CD4-positive, alpha-beta memory T cell (primary cell): ENCODE results near the gene MON1A. TPM values are rescaled to one million over a fixed set of nuclear protein-coding genes. Genes with fewer than 3 reads are reported as not detected.
"Not testable (repeated sequence)": the region's sequence is repeated elsewhere in the genome, so short reads cannot be mapped to it uniquely, and the experiment has no call there.

Experiments used
- CTCF ChIA-PET: fragments of 350-600 bp; sonication (Branson Sonifier 250); formaldehyde crosslinking; loops from one replicate; lab custom pipeline; 2021; ENCODE audit warnings: inconsistent platforms; ENCODE audit not compliant: partially characterized antibody; lab: Charles Lee
- POLR2A ChIA-PET: fragments of 350-600 bp; sonication (Branson Sonifier 250); formaldehyde crosslinking; loops from one replicate; lab custom pipeline; 2021; ENCODE audit not compliant: partially characterized antibody; lab: Charles Lee
- DNase-seq, 5 donors: peaks; one replicate each; pipeline versions ENCODE4 v3.0.0 to v3.0.0-alpha.2; 2020 to 2022; ENCODE audit warnings: mixed read lengths in 1 of 5
- H3K27ac ChIP-seq: one replicate; pipeline ENCODE4 v1.7.0; 2013; ENCODE audit warnings: low read depth, low read length
- H3K27me3 ChIP-seq: 2 replicates; pipeline ENCODE4 v1.7.0; 2013; ENCODE audit warnings: mild to moderate bottlenecking, low read length, moderate library complexity; ENCODE audit not compliant: insufficient read depth
- H3K36me3 ChIP-seq: 2 replicates; pipeline ENCODE4 v1.7.0; 2013; ENCODE audit warnings: mild to moderate bottlenecking, low read length, moderate library complexity; ENCODE audit not compliant: insufficient read depth
- H3K4me1 ChIP-seq: 2 replicates; pipeline ENCODE4 v1.7.0; 2013; ENCODE audit warnings: mild to moderate bottlenecking, low read length, moderate library complexity; ENCODE audit not compliant: insufficient read depth
- H3K4me3 ChIP-seq, 2 donors: one replicate each; pipeline ENCODE4 v1.7.0; 2013; ENCODE audit warnings: low read length in 2 of 2, mild to moderate bottlenecking in 1 of 2
- H3K9me3 ChIP-seq, 2 donors: one replicate each; pipeline ENCODE4 v1.7.0; 2013; ENCODE audit warnings: low read length in 2 of 2, control low read depth in 1 of 2; ENCODE audit not compliant: control insufficient read depth in 1 of 2
- H3K27ac Mint-ChIP-seq, 7 donors: one replicate each; pipeline ENCODE4 v1.8.0; 2020 to 2021; ENCODE audit warnings: mixed read lengths in 7 of 7, mild to moderate bottlenecking in 6 of 7, inconsistent platforms in 3 of 7, moderate library complexity in 3 of 7
- H3K27me3 Mint-ChIP-seq, 2 donors: one replicate each; pipeline ENCODE4 v1.8.0; 2020 to 2021; ENCODE audit warnings: mixed read lengths in 2 of 2
- H3K36me3 Mint-ChIP-seq, 2 donors: one replicate each; pipeline ENCODE4 v1.8.0; 2020 to 2021; ENCODE audit warnings: mixed read lengths in 2 of 2, inconsistent platforms in 1 of 2, mild to moderate bottlenecking in 1 of 2
- H3K4me1 Mint-ChIP-seq, 4 donors: one replicate each; pipeline ENCODE4 v1.8.0; 2020 to 2021; ENCODE audit warnings: mixed read lengths in 4 of 4, mild to moderate bottlenecking in 1 of 4
- H3K4me3 Mint-ChIP-seq, 8 donors: one replicate each; pipeline ENCODE4 v1.8.0; 2020 to 2021; ENCODE audit warnings: mixed read lengths in 8 of 8, mild to moderate bottlenecking in 7 of 8, moderate library complexity in 6 of 8, inconsistent platforms in 3 of 8
- H3K9me3 Mint-ChIP-seq, 8 donors: one replicate each; pipeline ENCODE4 v1.8.0; 2020 to 2021; ENCODE audit warnings: mixed read lengths in 8 of 8, mild to moderate bottlenecking in 5 of 8, inconsistent platforms in 3 of 8, moderate library complexity in 1 of 8
- intact Hi-C: fragments of 100-400 bp; cut with micrococcal nuclease; formaldehyde crosslinking; loops from one replicate; pipeline ENCODE4 v1.15.1; 2023
- polyA plus RNA-seq, 2 donors: library from polyadenylated mRNA; unstranded; fragments of 300-500 nt; fragmentation: Illumina TruSeq; gene quantifications; one replicate each; pipeline ENCODE4 v1.2.3, GENCODE V29; 2021
- total RNA-seq, 2 experiments: library from RNA; stranded (reverse); gene quantifications; one replicate each; pipeline ENCODE4 v1.2.3, GENCODE V29; 2021

The MON1A gene
- total and polyA plus RNA-seq, 4 experiments from 2014 or later, result 9.5 to 16.5 (median 13.2) TPM

DNA sequence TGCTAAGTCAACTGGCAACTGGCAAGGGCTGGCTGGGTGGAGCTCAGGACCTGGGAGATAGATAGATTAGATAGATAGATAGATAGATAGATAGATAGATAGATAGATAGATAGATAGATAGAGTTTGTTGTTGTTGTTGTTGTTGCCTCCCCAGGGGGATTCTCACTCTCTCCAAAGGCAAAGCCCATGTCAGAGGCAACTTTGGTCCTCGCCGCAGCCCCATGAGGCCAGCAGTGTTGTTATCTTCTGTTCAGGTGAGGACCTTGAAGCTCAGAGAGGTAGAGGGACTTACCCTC lies 18.5 kb downstream of the MON1A start:
- ChIA-PET POLR2A (no interaction called here), CTCF (no interaction called here)
- Histone ChIP-seq H3K27ac (no peak overlapping the region), H3K4me3 (no peak overlapping the region), H3K4me1 (peaks cover 9% of the 10 kb centered on the region), H3K9me3 (no peaks in the 10 kb centered on the region), H3K36me3 (peaks cover 17% of the 10 kb centered on the region), H3K27me3 (no peaks in the 10 kb centered on the region)
- Mint-ChIP-seq H3K36me3 (peaks cover 27 to 35% of the 10 kb centered on the region in 2 donors), H3K4me3 (no peak overlapping the region), H3K27ac (peak overlapping the region in 1 of 7 donors; percentile 30), H3K4me1 (peaks cover 8 to 13% (median 11%) of the 10 kb centered on the region in 4 donors), H3K27me3 (no peaks in the 10 kb centered on the region), H3K9me3 (no peaks in the 10 kb centered on the region)
- DNase-seq, result no peak
- intact Hi-C loops, result no loop called here

DNA sequence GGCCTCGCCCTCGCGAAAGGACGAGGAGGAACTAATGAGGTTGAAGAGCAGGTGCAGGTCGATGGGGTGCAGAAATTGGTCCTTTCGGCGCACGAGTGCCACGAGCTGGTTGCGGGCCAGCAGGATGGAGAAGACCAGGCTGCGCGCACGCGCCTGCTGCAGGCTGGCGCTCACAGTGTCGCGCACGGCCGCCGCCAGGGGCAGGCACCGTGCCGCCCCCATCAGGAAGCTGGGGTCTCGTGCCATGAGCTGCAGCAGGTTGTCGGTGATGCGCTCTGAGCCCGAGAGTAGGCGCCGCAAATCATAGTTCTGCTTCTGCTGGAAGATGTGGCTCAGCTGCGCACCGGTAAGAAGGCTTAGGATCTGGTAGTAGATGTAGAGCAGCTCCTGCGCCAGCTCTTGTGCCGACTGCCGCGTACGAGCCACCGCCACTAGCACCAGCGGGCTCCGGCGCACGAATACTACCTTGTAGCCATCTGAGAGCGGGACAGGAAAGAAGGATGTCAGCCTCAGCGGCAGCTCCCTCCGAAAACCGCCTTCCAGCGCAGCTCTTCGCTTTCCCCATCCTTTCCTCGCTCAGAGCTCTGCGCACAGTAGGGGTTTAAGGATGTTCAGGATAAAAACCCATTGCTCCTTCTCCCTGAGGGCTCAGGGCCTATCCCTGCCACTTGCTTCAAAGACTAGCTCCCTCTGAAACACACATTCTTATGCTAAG lies 19.0 kb downstream of the MON1A start:
- DNase-seq, result no peak
- no peaks in the 10 kb centered on the region for H3K9me3 Mint-ChIP-seq
- H3K4me1 ChIP-seq, result peaks cover 14% of the 10 kb centered on the region
- H3K4me1 Mint-ChIP-seq, result peaks cover 13 to 18% (median 16%) of the 10 kb centered on the region in 4 donors
- H3K27ac ChIP-seq, result no peak overlapping the region
- H3K9me3 ChIP-seq, result no peaks in the 10 kb centered on the region
- peaks cover 27 to 34% of the 10 kb centered on the region in 2 donors for H3K36me3 Mint-ChIP-seq
- no peak overlapping the region for H3K4me3 Mint-ChIP-seq
- peaks cover 17% of the 10 kb centered on the region for H3K36me3 ChIP-seq
- CTCF ChIA-PET, result no interaction called here
- H3K4me3 ChIP-seq, result no peak overlapping the region
- POLR2A ChIA-PET, result no interaction called here
- peak overlapping the region in 1 of 7 donors; percentile 30 for H3K27ac Mint-ChIP-seq
- H3K27me3 Mint-ChIP-seq, result no peaks in the 10 kb centered on the region
- intact Hi-C loops, result no loop called here
- H3K27me3 ChIP-seq, result no peaks in the 10 kb centered on the region

DNA sequence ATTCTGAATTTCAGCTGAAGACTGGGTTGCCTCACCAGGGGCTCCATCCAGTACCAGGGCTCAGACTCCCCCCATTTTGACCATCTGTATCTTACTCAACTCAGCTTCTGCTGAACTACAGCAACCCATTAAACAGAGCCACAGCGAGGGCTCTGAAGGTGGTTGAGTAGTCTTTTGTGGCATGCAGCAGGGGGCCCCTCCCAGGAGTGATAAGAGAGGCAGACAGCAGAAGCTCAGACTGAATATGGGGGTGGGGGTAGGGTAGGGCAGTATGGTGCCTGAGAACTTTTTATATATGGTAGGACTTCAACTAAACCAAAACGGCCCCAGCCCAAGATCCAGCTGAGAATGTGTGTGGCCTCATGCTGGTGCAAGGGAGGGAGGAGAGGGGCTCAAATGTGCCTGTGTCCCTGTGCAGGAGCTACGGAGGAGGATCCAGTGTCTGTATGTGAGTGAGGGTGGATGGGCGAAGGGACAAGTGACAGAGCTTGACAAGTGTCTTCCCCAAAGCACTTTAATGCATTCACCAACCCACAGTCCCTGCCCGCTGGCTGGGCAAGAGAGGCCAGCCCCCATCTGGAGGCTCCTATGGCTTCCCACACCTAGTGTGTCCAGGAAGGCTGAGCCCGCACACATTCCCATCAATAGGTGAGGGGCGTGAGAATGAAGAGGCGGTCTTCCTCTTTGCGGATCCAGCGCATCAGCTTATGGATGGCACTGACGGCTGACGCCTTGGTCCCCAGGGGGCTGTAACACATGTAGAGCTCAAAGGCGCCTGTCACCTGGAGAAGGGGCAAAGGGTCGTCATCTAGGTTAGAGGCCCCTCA lies 21.0 kb downstream of the MON1A start:
- no peaks in the 10 kb centered on the region for H3K27me3 Mint-ChIP-seq
- no peaks in the 10 kb centered on the region for H3K9me3 Mint-ChIP-seq
- no peak overlapping the region for H3K4me3 Mint-ChIP-seq
- Histone ChIP-seq H3K4me3 (no peak overlapping the region), H3K9me3 (no peaks in the 10 kb centered on the region), H3K27me3 (no peaks in the 10 kb centered on the region), H3K4me1 (peaks cover 32% of the 10 kb centered on the region), H3K36me3 (peaks cover 17% of the 10 kb centered on the region), H3K27ac (no peak overlapping the region)
- peaks cover 27 to 34% of the 10 kb centered on the region in 2 donors for H3K36me3 Mint-ChIP-seq
- intact Hi-C loops, result loop anchor here (5.0 kb wide), 1 partner anchor 71 kb away; no protein-coding TSS in a partner anchor
- H3K4me1 Mint-ChIP-seq, result peaks cover 16 to 34% (median 24%) of the 10 kb centered on the region in 4 donors
- ChIA-PET POLR2A (interaction anchor here (1.1 to 1.2 kb wide), 2 partner anchors 21 to 105 kb away, joined by 3 to 5 read pairs; partner anchors contain the start of genes INKA1 and MON1A), CTCF (interaction anchor here (1.2 kb wide), 1 partner anchor 9 kb away, joined by 4 read pairs; no protein-coding TSS in a partner anchor)
- DNase-seq, result no peak
- no peak overlapping the region for H3K27ac Mint-ChIP-seq

DNA sequence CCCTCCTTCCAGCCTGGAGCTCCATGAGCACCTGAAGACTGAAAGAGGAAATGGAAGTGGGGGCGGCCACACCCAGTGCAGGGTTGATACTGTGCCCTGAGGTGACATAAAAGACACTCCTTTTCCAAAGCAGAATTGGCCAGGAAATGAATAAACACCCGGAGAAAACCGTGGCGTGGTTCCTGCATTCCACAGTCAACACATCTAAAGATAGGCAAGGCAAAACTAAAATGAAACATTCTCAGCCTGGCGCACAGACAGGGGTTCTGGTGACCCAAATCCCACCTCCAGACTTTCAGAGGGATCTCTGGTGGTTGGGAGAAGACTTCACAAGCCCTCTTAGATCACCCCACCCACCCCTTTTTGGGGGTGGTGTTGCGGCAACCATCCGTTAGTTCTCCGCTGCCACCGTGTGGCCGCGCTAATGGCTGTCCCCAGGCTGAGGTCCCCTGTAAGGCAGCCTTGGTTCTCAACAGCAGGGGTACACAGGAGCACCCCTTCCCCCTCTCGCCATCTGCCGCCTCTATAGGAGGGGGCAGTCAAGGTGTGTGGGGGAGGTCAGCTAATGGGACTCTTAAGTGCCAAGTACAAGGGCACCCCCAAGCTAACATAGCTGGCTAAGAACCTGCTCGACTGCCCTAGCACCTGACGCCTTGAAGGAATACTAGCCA lies 23.4 kb downstream of the MON1A start:
- Histone ChIP-seq H3K4me1 (peaks cover 35% of the 10 kb centered on the region), H3K27me3 (no peaks in the 10 kb centered on the region), H3K4me3 (peak overlapping the region in 1 of 2 donors; percentile 4), H3K27ac (peak overlapping the region; percentile 40), H3K9me3 (no peaks in the 10 kb centered on the region), H3K36me3 (peaks cover 12% of the 10 kb centered on the region)
- Mint-ChIP-seq H3K4me1 (peaks cover 15 to 36% (median 25%) of the 10 kb centered on the region in 4 donors), H3K27me3 (no peaks in the 10 kb centered on the region), H3K9me3 (no peaks in the 10 kb centered on the region), H3K36me3 (peaks cover 11 to 17% of the 10 kb centered on the region in 2 donors), H3K4me3 (peak overlapping the region; percentile 48 to 82 (median 62)), H3K27ac (peak overlapping the region; percentile 77 to 92 (median 87))
- CTCF ChIA-PET, result interaction anchor here (0.7 to 2.7 kb wide), 9 partner anchors 10 to 366 kb away, joined by 3 to 19 read pairs (median 4); partner anchors contain the start of genes INKA1 and TRAIP
- DNase-seq, result peak; percentile 39 to 64 (median 41)
- intact Hi-C loops, result loop anchor here (1.0 to 5.0 kb wide), 4 partner anchors 33 to 104 kb away; partner anchors contain the start of gene CAMKV
- POLR2A ChIA-PET, result interaction anchor here (1.5 kb wide), 1 partner anchor 34 kb away, joined by 5 read pairs; the partner anchor contains the start of gene RBM6

DNA sequence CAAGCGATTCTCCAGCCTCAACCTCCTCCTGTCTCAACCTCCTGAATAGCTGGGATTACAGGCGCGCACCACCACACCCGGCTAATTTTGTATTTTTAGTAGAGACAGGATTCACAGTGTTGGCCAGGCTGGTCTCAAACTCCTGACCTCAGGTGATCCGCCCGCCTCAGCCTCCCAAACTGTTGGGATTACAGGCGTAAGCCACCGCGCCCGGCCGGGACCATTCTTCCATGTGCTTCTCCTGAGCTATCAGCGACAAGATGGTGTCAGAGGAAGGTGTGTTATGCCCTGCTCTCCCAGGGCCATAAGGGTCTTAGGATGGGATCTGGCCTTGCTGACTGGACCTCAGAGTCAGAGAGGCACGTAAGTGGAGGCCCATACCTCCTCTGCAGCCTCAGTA lies 25.2 kb downstream of the MON1A start:
- Histone ChIP-seq H3K4me1 (peaks cover 35% of the 10 kb centered on the region), H3K27ac (peak overlapping the region; percentile 23)
- H3K27me3 ChIP-seq, H3K9me3 Mint-ChIP-seq, H3K27me3 Mint-ChIP-seq, intact Hi-C loops, H3K36me3 ChIP-seq, POLR2A ChIA-PET, H3K36me3 Mint-ChIP-seq, H3K9me3 ChIP-seq, DNase-seq, CTCF ChIA-PET, H3K4me3 ChIP-seq: not testable (repeated sequence)
- Mint-ChIP-seq H3K4me3 (peak overlapping the region in 6 of 8 donors; percentile 31 to 86 (median 80)), H3K27ac (peak overlapping the region in 2 of 7 donors; percentile 94), H3K4me1 (peaks cover 15 to 36% (median 25%) of the 10 kb centered on the region in 4 donors)

DNA sequence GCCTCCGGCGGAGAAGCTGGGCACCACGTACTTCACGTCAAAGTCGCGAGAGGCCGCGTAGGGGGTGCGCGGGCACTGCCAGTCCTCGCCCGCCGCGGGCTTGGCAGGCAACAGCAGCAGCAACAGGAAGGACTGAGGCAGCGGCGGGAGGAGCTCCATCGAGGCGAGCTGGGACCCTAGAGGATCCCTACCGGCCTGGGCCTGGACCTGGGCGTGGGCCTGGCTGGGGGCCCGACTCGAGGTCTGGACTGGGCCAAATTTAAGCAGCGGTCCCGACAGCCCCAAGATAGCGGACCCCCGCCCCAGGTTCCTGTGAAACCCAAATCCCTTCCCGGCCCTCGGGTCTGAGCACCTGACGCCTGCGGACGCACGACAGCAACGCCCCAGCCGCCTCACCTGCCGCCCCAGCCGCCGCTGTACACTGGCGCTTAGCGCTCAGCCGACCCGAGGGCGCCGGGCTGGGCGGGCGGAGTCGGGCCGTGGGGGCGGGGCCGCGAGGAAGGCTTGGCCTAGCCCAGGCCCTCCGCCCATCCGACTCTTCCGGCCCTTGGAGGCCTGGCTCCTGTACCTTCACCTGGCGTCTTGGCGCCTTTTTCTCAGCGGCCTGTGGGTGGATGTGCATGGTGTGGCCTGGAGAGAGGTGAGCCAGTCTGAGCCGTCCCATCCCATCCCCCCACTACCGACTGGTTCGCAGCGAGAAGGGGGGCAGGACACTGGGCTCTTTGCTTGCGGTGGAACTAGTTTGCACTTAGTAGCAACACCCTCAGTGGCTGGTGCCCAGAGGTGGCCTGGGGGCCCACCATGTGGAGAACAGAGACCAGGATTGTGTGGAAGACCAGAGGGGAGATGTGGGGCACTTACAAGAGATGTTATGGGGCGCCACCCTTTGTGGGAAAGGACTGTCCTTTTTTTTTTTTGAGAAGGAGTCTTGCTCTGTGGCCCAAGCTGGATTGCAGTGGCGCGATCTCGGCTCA lies 25.9 kb downstream of the MON1A start, which contains the start of gene MST1R:
MST1R (minus strand) TSS at position 423 of the 974 bp plus-strand sequence; CDS start at position 159, 264 bp downstream.
- Histone ChIP-seq H3K36me3 (no peaks in the 10 kb centered on the region), H3K4me3 (peak within 1 kb of the TSS; percentile 29 to 47), H3K9me3 (no peaks in the 10 kb centered on the region), H3K4me1 (peaks cover 35% of the 10 kb centered on the region), H3K27me3 (no peaks in the 10 kb centered on the region), H3K27ac (peak within 1 kb of the TSS; percentile 23)
- Mint-ChIP-seq H3K27me3 (no peaks in the 10 kb centered on the region), H3K4me3 (peak within 1 kb of the TSS; percentile 75 to 87 (median 85)), H3K9me3 (no peaks in the 10 kb centered on the region), H3K4me1 (peaks cover 15 to 36% (median 25%) of the 10 kb centered on the region in 4 donors), H3K36me3 (peaks cover 0 to 3% of the 10 kb centered on the region in 2 donors), H3K27ac (peak within 1 kb of the TSS; percentile 38 to 95 (median 92))
- peak; percentile 83 to 85 (median 84) for DNase-seq
- POLR2A ChIA-PET, result interaction anchor here (1.2 kb wide), 1 partner anchor 26 kb away, joined by 4 read pairs; the partner anchor contains the start of gene MON1A
- intact Hi-C loops, result no loop called here
- CTCF ChIA-PET, result no interaction called here
